ENCODE data around the gene NPC2. TPM values are rescaled to one million over a fixed set of nuclear protein-coding genes. Genes with fewer than 3 reads are reported as not detected.
A peak's percentile ranks its signal among the peaks of the same experiment; 100 is the strongest.

The NPC2 gene
- total and polyA plus RNA-seq, 11 donors: 69.4 to 374 (median 135) TPM

GRCh38 chr14:74502236-74503019 is 9.3 kb upstream of the NPC2 start:
- H3K4me1 ChIP-seq: peaks cover 0 to 8% (median 0%) of the 10 kb centered on the region in 12 donors
- intact Hi-C loops (cut with DNase I): loop anchor here in 7 of 10 donors (5.0 to 10.0 kb wide), 3 partner anchors 100 to 302 kb away; partner anchors contain the start of gene LTBP2 (in 6 of the 7)
- DNase-seq (peak in 1 of 5 donors; percentile 56), ATAC-seq (peak in 1 of 4 donors; percentile 14)
- H3K36me3 ChIP-seq: peaks cover 0 to 70% (median 28%) of the 10 kb centered on the region in 9 donors
- H3K9me3 ChIP-seq: no peaks in the 10 kb centered on the region
- H3K27ac ChIP-seq: no peak overlapping the region
- 76 to 85% (median 82%) methylated on average over 16 to 21 of the region's 21 CpGs for WGBS, 4 donors
- no peaks in the 10 kb centered on the region for H3K27me3 ChIP-seq
- TF ChIP-seq POLR2A (IDR thresholded peaks at IDR 0.05) (no peak), CTCF (IDR thresholded peaks at IDR 0.05) (peak in 8 of 12 donors; percentile 8 to 41 (median 22))
- H3K4me3 ChIP-seq: no peak overlapping the region

- TF ChIP-seq POLR2A (IDR thresholded peaks at IDR 0.05) (no peak), CTCF (IDR thresholded peaks at IDR 0.05) (no peak)
- Histone ChIP-seq H3K27ac (no peak overlapping the region), H3K36me3 (peaks cover 0 to 73% (median 29%) of the 10 kb centered on the region in 9 donors), H3K9me3 (no peaks in the 10 kb centered on the region), H3K27me3 (no peaks in the 10 kb centered on the region), H3K4me1 (peaks cover 0 to 8% (median 0%) of the 10 kb centered on the region in 12 donors), H3K4me3 (no peak overlapping the region)
- no peak for ATAC-seq
- intact Hi-C loops (cut with DNase I): loop anchor here in 7 of 10 donors (5.0 to 10.0 kb wide), 3 partner anchors 101 to 303 kb away; partner anchors contain the start of gene LTBP2 (in 6 of the 7)
- no peak for DNase-seq
- 61 to 83% (median 72%) methylated on average over 5 of the region's 5 CpGs for WGBS, 4 donors
Observed at GRCh38 chr14:74501691-74502090, 8.6 kb upstream of the NPC2 start.

GRCh38 chr14:74501135-74501614 is 8.1 kb upstream of the NPC2 start:
- WGBS, 4 donors: 39 to 44% (median 42%) methylated on average over 16 of the region's 16 CpGs
- Histone ChIP-seq H3K36me3 (peaks cover 0 to 73% (median 34%) of the 10 kb centered on the region in 9 donors), H3K4me1 (peaks cover 0 to 8% (median 0%) of the 10 kb centered on the region in 12 donors), H3K27me3 (no peaks in the 10 kb centered on the region), H3K4me3 (no peak overlapping the region), H3K9me3 (no peaks in the 10 kb centered on the region), H3K27ac (no peak overlapping the region)
- DNase-seq (peak; percentile 49 to 80 (median 68)), ATAC-seq (peak; percentile 5 to 65 (median 38))
- TF ChIP-seq CTCF (IDR thresholded peaks at IDR 0.05) (peak; percentile 25 to 68 (median 51)), POLR2A (IDR thresholded peaks at IDR 0.05) (no peak)
- intact Hi-C loops (cut with DNase I): loop anchor here in 7 of 10 donors (5.0 to 10.0 kb wide), 3 partner anchors 101 to 304 kb away; partner anchors contain the start of gene LTBP2 (in 6 of the 7)
